SK-N-SH treated with all-trans-retinoic acid at 6 μM for 48 hours (cell line): ENCODE results near the gene BBC3.
"Not testable (repeated sequence)": the region's sequence is repeated elsewhere in the genome, so short reads cannot be mapped to it uniquely, and the experiment has no call there.

Experiments
- ATAC-seq: fragments of 200-7000 bp; cut with Tn5 transposase; 3 replicates; pipeline ENCODE4 v1.9.1; 2020; ENCODE audit warnings: mild to moderate bottlenecking, moderate library complexity
- ARNTL ChIP-seq: fragments of 450-650 bp; formaldehyde crosslinking; IDR thresholded peaks from 2 replicates; pipeline ENCODE4 v1.5.0; 2020; ENCODE audit warnings: low read depth, mild to moderate bottlenecking, moderate library complexity, borderline replicate concordance
- BACH2 ChIP-seq: fragments of 250-450 bp; sonication (Bioruptor Pico); IDR thresholded peaks from 2 replicates; pipeline ENCODE4 v1.9.0; 2021; ENCODE audit warnings: mild to moderate bottlenecking, borderline replicate concordance
- CREB5 ChIP-seq: fragments of 250-450 bp; sonication (Bioruptor Pico); IDR thresholded peaks from 2 replicates; pipeline ENCODE4 v1.5.1; 2020; ENCODE audit warnings: low read depth, mild to moderate bottlenecking, moderate library complexity
- CSDC2 ChIP-seq: fragments of 250-450 bp; sonication (Bioruptor Pico); IDR thresholded peaks from 2 replicates; pipeline ENCODE4 v1.5.0; 2020; ENCODE audit warnings: mild to moderate bottlenecking, moderate library complexity
- GLIS3 ChIP-seq: fragments of 250-450 bp; sonication (Bioruptor Pico); IDR thresholded peaks from 2 replicates; pipeline ENCODE4 v1.5.0; 2020; ENCODE audit warnings: mild to moderate bottlenecking, moderate library complexity
- ISL1 ChIP-seq: fragments of 250-450 bp; sonication (Bioruptor Pico); IDR thresholded peaks from 2 replicates; pipeline ENCODE4 v2.1.2; 2022; ENCODE audit warnings: mild to moderate bottlenecking, moderate library complexity
- OSR1 ChIP-seq: fragments of 250-450 bp; sonication (Bioruptor Pico); IDR thresholded peaks from 2 replicates; pipeline ENCODE4 v1.8.0; 2022; ENCODE audit warnings: moderate library complexity, mild to moderate bottlenecking, inconsistent platforms
- PPARA ChIP-seq: fragments of 250-450 bp; sonication (Bioruptor Pico); IDR thresholded peaks from 2 replicates; pipeline ENCODE4 v1.5.0; 2020; ENCODE audit warnings: mild to moderate bottlenecking, borderline replicate concordance
- TCF4 ChIP-seq: fragments of 250-450 bp; sonication (Bioruptor Pico); IDR thresholded peaks from 2 replicates; pipeline ENCODE4 v1.8.0; 2021; ENCODE audit warnings: mild to moderate bottlenecking, moderate library complexity, borderline replicate concordance
- TOX ChIP-seq: fragments of 250-450 bp; sonication (Bioruptor Pico); IDR thresholded peaks from 2 replicates; pipeline ENCODE4 v1.8.0; 2021; ENCODE audit warnings: mild to moderate bottlenecking, moderate library complexity, borderline replicate concordance
- TSHZ2 ChIP-seq: fragments of 250-450 bp; sonication (Bioruptor Pico); IDR thresholded peaks from 2 replicates; pipeline ENCODE4 v1.5.0; 2020; ENCODE audit warnings: mild to moderate bottlenecking, moderate library complexity
- ZNF70 ChIP-seq: fragments of 450-650 bp; formaldehyde crosslinking; IDR thresholded peaks from 2 replicates; pipeline ENCODE4 v1.5.0; 2020; ENCODE audit warnings: mild to moderate bottlenecking, moderate library complexity

The BBC3 gene

GRCh38 chr19:47230921-47231214 is at the start of gene BBC3:
Gene BBC3 (minus strand): TSS chr19:47231199. CDS start chr19:47228431, 2,768 bp downstream.
- no peak for ATAC-seq
- TF ChIP-seq CREB5 (CRISPR knock-in tag) (no peak), TCF4 (CRISPR knock-in tag) (no peak), BACH2 (CRISPR knock-in tag) (no peak)

- ATAC-seq = peak; percentile 35
- TF ChIP-seq TCF4 (CRISPR knock-in tag) (no peak), ISL1 (no peak), PPARA (CRISPR knock-in tag) (no peak)
Observed at GRCh38 chr19:47280183-47280797, 49.3 kb upstream of the BBC3 start.

- not testable (repeated sequence) for ATAC-seq
Observed at GRCh38 chr19:47276513-47276912, 45.5 kb upstream of the BBC3 start.

- no peak for ATAC-seq
- TF ChIP-seq TOX (CRISPR knock-in tag) (no peak), TSHZ2 (CRISPR knock-in tag) (no peak), CREB5 (CRISPR knock-in tag) (0 out of 2 replicates have a peak, but pooled peaks have one; percentile 7)
Observed at GRCh38 chr19:47275791-47276461, 44.9 kb upstream of the BBC3 start.

GRCh38 chr19:47274891-47275761 is 44.1 kb upstream of the BBC3 start:
- TF ChIP-seq TSHZ2 (CRISPR knock-in tag) = no peak
- no peak for TF ChIP-seq OSR1
- TF ChIP-seq TCF4 (CRISPR knock-in tag) = no peak
- no peak for TF ChIP-seq ARNTL (CRISPR knock-in tag)
- ATAC-seq = no peak; the same call in 2 of the 3 replicates

- ATAC-seq = peak; percentile 80
- TF ChIP-seq GLIS3 (CRISPR knock-in tag) (peak; percentile 76; the same call in 1 of the 2 replicates), CSDC2 (CRISPR knock-in tag) (no peak), ZNF70 (CRISPR knock-in tag) (no peak)
Observed at GRCh38 chr19:47274071-47274890, 43.3 kb upstream of the BBC3 start, which contains the start of gene INAFM1. Gene INAFM1 (plus strand): TSS chr19:47274885. CDS start chr19:47274920, 35 bp downstream.
